ENCODE results near the gene GHR. TPM values are rescaled to one million over a fixed set of nuclear protein-coding genes. Genes with fewer than 3 reads are reported as not detected.
"Not testable (repeated sequence)": the region's sequence is repeated elsewhere in the genome, so short reads cannot be mapped to it uniquely, and the experiment has no call there.

Gene GHR
- total RNA-seq, 4 donors from 2014 or later, result 10.9 to 14.9 (median 14.2) TPM

- intact Hi-C loops (cut with DNase I), result no loop called here
- Histone ChIP-seq H3K4me3 (replicated peaks in 1 of 3) (no peak overlapping the region), H3K4me1 (no peaks in the 10 kb centered on the region), H3K36me3 (peaks cover 0 to 3% of the 10 kb centered on the region in 2 donors), H3K9me3 (no peaks in the 10 kb centered on the region), H3K27me3 (no peaks in the 10 kb centered on the region), H3K27ac (no peak overlapping the region)
- DNase-seq, result no peak
- TF ChIP-seq POLR2A (IDR thresholded peaks at IDR 0.05) (no peak), CTCF (IDR thresholded peaks at IDR 0.05) (no peak)
Measured at GRCh38 chr5:42721484-42721883, 298.2 kb downstream of the GHR start.

GRCh38 chr5:42734531-42735058 is 311.4 kb downstream of the GHR start:
- H3K4me1 ChIP-seq; H3K4me3 ChIP-seq (replicated peaks in 1 of 3); H3K9me3 ChIP-seq; H3K36me3 ChIP-seq; intact Hi-C loops (cut with DNase I); H3K27me3 ChIP-seq; H3K27ac ChIP-seq; DNase-seq: not testable (repeated sequence)
- 93 to 94% methylated on average over 14 to 15 of the region's 24 CpGs for WGBS, 2 donors

GRCh38 chr5:42740920-42741319 is 317.7 kb downstream of the GHR start:
- no peaks in the 10 kb centered on the region for H3K4me1 ChIP-seq
- H3K4me3 ChIP-seq (replicated peaks in 1 of 3), result no peak overlapping the region
- TF ChIP-seq POLR2A (IDR thresholded peaks at IDR 0.05) (no peak), CTCF (IDR thresholded peaks at IDR 0.05) (no peak)
- DNase-seq, result no peak
- no peaks in the 10 kb centered on the region for H3K9me3 ChIP-seq
- WGBS, 2 donors, result 97 to 100% methylated on average over 1 of the region's 1 CpG
- intact Hi-C loops (cut with DNase I), result no loop called here
- H3K27me3 ChIP-seq, result no peaks in the 10 kb centered on the region
- H3K27ac ChIP-seq, result no peak overlapping the region
- H3K36me3 ChIP-seq, result no peaks in the 10 kb centered on the region

GRCh38 chr5:42745426-42745825 is 322.2 kb downstream of the GHR start:
- no peaks in the 10 kb centered on the region for H3K36me3 ChIP-seq
- intact Hi-C loops (cut with DNase I), result no loop called here
- 20 to 22% methylated on average over 4 of the region's 4 CpGs for WGBS, 2 donors
- no peak for DNase-seq
- peak in 1 of 6 experiments; percentile 12 for TF ChIP-seq CTCF (IDR thresholded peaks at IDR 0.05)
- no peak for TF ChIP-seq POLR2A (IDR thresholded peaks at IDR 0.05)
- H3K4me1 ChIP-seq, result no peaks in the 10 kb centered on the region
- no peak overlapping the region for H3K27ac ChIP-seq
- no peak overlapping the region for H3K4me3 ChIP-seq (replicated peaks in 1 of 3)
- no peaks in the 10 kb centered on the region for H3K9me3 ChIP-seq
- no peaks in the 10 kb centered on the region for H3K27me3 ChIP-seq

GRCh38 chr5:42745856-42746255 is 322.6 kb downstream of the GHR start:
- 97 to 98% methylated on average over 3 of the region's 3 CpGs for WGBS, 2 donors

More at GRCh38 chr5:42745856-42746255, 322.6 kb downstream of the GHR start:
- no peaks in the 10 kb centered on the region for H3K36me3 ChIP-seq
- no peaks in the 10 kb centered on the region for H3K27me3 ChIP-seq
- no peak for TF ChIP-seq CTCF (IDR thresholded peaks at IDR 0.05)
- no peak for TF ChIP-seq POLR2A (IDR thresholded peaks at IDR 0.05)
- DNase-seq, result no peak
- no peak overlapping the region for H3K27ac ChIP-seq
- no peaks in the 10 kb centered on the region for H3K9me3 ChIP-seq
- intact Hi-C loops (cut with DNase I), result no loop called here
- no peaks in the 10 kb centered on the region for H3K4me1 ChIP-seq
- H3K4me3 ChIP-seq (replicated peaks in 1 of 3), result no peak overlapping the region
